ENCODE measurements around the gene PDE9A. TPM values are rescaled to one million over a fixed set of nuclear protein-coding genes. Genes with fewer than 3 reads are reported as not detected.
A peak's percentile ranks its signal among the peaks of the same experiment; 100 is the strongest.

The PDE9A gene
- total RNA-seq, 4 donors from 2014 or later = 6.9 to 13.0 (median 11.1) TPM

GRCh38 chr21:42731264-42732032 lies 78.0 kb downstream of the PDE9A start:
- intact Hi-C loops (cut with DNase I) = no loop called here
- no peak overlapping the region for H3K27ac ChIP-seq

GRCh38 chr21:42732033-42732410 lies 78.6 kb downstream of the PDE9A start:
- Histone ChIP-seq H3K4me3 (replicated peaks in 1 of 3) (no peak overlapping the region), H3K27ac (no peak overlapping the region), H3K4me1 (no peaks in the 10 kb centered on the region), H3K36me3 (no peaks in the 10 kb centered on the region), H3K27me3 (no peaks in the 10 kb centered on the region), H3K9me3 (no peaks in the 10 kb centered on the region)
- 80 to 95% methylated on average over 12 of the region's 12 CpGs for WGBS, 2 donors
- peak in 1 of 2 donors; percentile 58 for DNase-seq
- intact Hi-C loops (cut with DNase I) = no loop called here
- no peak for TF ChIP-seq CTCF (IDR thresholded peaks at IDR 0.05)
- no peak for TF ChIP-seq POLR2A (IDR thresholded peaks at IDR 0.05)

More at GRCh38 chr21:42731264-42732032, 78.0 kb downstream of the PDE9A start:
- no peak for TF ChIP-seq POLR2A (IDR thresholded peaks at IDR 0.05)
- TF ChIP-seq CTCF (IDR thresholded peaks at IDR 0.05) = no peak
- DNase-seq = no peak
- Histone ChIP-seq H3K9me3 (no peaks in the 10 kb centered on the region), H3K4me3 (replicated peaks in 1 of 3) (no peak overlapping the region), H3K36me3 (no peaks in the 10 kb centered on the region), H3K27me3 (no peaks in the 10 kb centered on the region), H3K4me1 (no peaks in the 10 kb centered on the region)
- 87 to 92% methylated on average over 19 of the region's 19 CpGs for WGBS, 2 donors

GRCh38 chr21:42733037-42733627 lies 79.7 kb downstream of the PDE9A start:
- intact Hi-C loops (cut with DNase I) = no loop called here
- H3K4me1 ChIP-seq = peaks cover 3 to 10% of the 10 kb centered on the region in 2 donors

GRCh38 chr21:42733874-42734273 lies 80.5 kb downstream of the PDE9A start:
- DNase-seq = no peak
- Histone ChIP-seq H3K27me3 (no peaks in the 10 kb centered on the region), H3K4me1 (peaks cover 9 to 18% of the 10 kb centered on the region in 2 donors), H3K9me3 (no peaks in the 10 kb centered on the region), H3K4me3 (replicated peaks in 1 of 3) (no peak overlapping the region), H3K27ac (no peak overlapping the region), H3K36me3 (no peaks in the 10 kb centered on the region)
- TF ChIP-seq CTCF (IDR thresholded peaks at IDR 0.05) = no peak
- TF ChIP-seq POLR2A (IDR thresholded peaks at IDR 0.05) = no peak
- intact Hi-C loops (cut with DNase I) = no loop called here
- 91 to 94% methylated on average over 7 of the region's 7 CpGs for WGBS, 2 donors

More at GRCh38 chr21:42733037-42733627, 79.7 kb downstream of the PDE9A start:
- WGBS, 2 donors = 67 to 74% methylated on average over 7 of the region's 7 CpGs
- TF ChIP-seq CTCF (IDR thresholded peaks at IDR 0.05) (no peak), POLR2A (IDR thresholded peaks at IDR 0.05) (no peak)
- Histone ChIP-seq H3K27me3 (no peaks in the 10 kb centered on the region), H3K27ac (peak overlapping the region in 1 of 3 donors; percentile 45), H3K9me3 (no peaks in the 10 kb centered on the region), H3K36me3 (no peaks in the 10 kb centered on the region), H3K4me3 (replicated peaks in 1 of 3) (no peak overlapping the region)
- DNase-seq = no peak
